Ureter (tissue), 1 donor: ENCODE measurements around the gene CD3G. TPM values are rescaled to one million over a fixed set of nuclear protein-coding genes. Genes with fewer than 3 reads are reported as not detected.
"Not testable (repeated sequence)": the region's sequence is repeated elsewhere in the genome, so short reads cannot be mapped to it uniquely, and the experiment has no call there.

Source experiments
- DNase-seq: peaks from one replicate; pipeline ENCODE4 v3.0.0-alpha.2; 2020; ENCODE audit warnings: low spot score
- total RNA-seq: library from RNA; stranded (reverse); gene quantifications from one replicate; pipeline ENCODE4 v1.2.4, GENCODE V29; 2023
- donor health status: DM: yes; HTN: yes; CAD: no.

CD3G gene
- 2.1 TPM for total RNA-seq

DNA sequence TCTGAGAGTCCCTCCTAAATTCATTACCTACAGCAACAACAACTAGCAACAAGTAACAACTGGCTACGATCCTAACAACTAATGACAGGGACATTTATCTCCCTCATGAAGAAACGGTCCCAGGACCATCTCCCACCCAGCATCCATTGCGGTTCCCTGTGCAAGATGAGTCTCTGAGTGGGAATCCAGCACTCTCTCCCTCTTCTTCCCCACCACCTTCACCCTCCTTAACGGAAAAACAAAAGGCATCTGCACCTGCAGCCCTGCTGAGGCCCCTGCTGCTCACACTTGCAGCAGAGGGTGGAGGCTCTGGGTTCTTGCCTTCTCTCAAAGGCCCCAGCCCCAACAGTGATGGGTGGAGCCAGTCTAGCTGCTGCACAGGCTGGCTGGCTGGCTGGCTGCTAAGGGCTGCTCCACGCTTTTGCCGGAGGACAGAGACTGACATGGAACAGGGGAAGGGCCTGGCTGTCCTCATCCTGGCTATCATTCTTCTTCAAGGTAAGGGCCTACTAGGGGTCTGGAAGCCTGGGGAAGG lies at the start of gene CD3G:
CD3G (plus strand) TSS at position 364 of the 535 bp plus-strand sequence; CDS start at position 444, 80 bp downstream.
- DNase-seq = no peak

DNA sequence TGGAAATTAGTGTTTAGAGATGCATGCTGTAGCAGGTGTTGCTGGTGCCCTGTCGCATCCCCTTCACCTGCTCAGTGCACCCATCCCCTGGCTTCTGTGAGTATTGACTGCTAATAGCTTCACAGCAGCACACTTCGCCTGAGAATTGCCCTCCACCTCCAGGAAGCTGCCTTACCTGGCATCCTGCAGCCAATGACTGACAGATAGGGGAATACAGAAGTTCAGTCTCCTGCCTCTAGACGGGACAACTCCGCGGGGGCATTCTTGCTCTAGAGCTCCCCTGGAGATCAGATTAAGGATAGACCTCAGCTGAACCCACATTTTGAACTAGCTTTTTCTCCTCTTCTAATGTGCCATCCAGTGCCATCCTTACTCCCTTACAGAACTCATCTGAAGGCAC lies 48.9 kb upstream of the CD3G start:
- DNase-seq = no peak

DNA sequence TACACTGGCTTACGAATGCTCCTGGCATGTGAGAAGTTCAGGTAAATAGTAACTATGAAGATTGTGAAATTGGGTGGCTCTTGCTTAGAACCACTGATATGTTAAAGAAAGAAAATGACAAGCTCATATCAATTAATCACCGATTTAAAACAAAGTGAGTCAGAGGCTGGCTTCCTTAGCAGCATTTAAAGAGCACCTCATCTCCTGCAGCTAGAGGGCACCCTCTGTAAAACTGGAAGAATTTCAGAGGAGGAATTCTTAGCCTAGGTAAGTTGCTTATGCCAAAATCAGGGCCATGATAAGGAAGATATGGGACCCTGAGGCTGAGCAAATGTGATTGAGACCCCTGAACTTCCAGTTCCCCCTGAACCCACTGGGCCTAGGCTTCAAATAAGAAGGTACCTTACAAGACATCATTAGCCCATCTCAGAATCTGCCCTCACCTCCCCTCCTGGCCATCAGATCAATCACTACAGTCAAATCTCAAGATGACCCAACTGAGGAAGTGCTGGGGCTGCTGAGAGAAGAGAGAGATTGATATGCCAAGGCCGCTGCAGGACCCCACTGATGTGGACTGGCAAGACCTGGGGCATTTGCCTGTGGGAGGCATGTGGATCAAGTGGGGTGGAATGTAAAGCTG lies 48.2 kb upstream of the CD3G start:
- peak; percentile 55 for DNase-seq

DNA sequence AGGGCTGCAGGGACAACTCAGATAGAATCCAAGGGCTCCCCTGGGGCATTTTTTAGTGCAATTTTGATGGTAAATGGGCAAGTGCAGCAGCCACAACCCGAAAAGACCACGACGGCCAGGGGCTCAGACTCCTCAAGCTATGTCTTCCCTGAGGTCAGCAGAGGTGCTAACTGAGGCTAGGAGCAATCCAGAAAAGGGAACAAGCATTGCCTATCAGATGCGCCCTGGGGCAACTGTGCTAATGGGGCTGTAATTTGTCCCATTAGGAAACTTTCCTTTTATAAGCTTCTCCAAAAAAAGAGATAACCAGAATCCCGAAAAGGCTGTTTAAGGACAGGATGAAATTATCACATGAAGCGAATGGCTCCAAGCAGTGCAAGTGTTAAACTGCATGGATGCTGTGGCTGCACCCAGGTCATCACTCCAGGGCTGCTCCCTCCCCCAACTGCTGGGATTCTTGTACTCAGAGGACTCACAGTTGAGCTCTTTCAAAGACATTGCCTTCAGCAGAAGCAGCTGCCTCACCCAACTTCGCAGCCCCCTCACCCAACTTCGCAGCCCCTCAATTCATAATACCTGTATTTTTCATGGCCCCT lies 42.4 kb upstream of the CD3G start:
- DNase-seq = no peak

DNA sequence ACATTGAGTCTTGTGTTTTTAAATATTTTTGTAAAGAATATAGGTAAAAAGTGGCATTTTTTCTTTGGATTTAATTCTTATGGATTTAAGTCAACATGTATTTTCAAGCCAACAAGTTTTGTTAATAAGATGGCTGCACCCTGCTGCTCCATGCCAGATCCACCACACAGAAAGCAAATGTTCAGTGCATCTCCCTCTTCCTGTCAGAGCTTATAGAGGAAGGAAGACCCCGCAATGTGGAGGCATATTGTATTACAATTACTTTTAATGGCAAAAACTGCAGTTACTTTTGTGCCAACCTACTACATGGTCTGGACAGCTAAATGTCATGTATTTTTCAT lies 39.9 kb upstream of the CD3G start:
- DNase-seq = no peak

DNA sequence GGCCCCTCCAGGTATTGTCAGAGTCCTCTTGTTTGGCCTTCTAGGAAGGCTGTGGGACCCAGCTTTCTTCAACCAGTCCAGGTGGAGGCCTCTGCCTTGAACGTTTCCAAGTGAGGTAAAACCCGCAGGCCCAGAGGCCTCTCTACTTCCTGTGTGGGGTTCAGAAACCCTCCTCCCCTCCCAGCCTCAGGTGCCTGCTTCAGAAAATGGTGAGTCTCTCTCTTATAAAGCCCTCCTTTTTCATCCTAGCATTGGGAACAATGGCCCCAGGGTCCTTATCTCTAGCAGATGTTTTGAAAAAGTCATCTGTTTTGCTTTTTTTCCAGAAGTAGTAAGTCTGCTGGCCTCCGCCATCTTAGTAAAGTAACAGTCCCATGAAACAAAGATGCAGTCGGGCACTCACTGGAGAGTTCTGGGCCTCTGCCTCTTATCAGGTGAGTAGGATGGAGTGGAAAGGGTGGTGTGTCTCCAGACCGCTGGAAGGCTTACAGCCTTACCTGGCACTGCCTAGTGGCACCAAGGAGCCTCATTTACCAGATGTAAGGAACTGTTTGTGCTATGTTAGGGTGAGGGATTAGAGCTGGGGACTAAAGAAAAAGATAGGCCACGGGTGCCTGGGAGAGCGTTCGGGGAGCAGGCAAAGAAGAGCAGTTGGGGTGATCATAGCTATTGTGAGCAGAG lies 39.4 kb upstream of the CD3G start, which contains the start of gene CD3E:
CD3E (plus strand) TSS at position 163 of the 681 bp plus-strand sequence; CDS start at position 386, 223 bp downstream.
- DNase-seq = no peak

DNA sequence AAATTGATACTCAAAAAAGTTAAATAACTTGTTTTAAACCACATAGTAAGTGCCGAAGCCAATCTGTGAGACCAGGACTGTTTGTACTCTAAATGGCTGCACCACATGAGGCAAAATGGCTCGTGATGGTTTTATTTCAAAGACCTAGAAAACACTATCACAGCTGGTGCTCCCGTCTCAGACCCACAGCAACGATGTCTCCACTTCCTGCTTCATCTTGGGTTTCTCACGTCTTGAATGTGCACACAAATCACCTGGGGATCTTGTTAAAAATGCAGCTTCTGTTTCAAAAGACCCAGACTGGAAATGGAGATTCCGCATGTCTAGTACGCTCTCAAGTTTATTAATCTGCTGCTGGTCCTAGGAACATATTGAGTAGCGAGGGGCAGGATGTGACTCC lies 38.4 kb upstream of the CD3G start:
- no peak for DNase-seq

DNA sequence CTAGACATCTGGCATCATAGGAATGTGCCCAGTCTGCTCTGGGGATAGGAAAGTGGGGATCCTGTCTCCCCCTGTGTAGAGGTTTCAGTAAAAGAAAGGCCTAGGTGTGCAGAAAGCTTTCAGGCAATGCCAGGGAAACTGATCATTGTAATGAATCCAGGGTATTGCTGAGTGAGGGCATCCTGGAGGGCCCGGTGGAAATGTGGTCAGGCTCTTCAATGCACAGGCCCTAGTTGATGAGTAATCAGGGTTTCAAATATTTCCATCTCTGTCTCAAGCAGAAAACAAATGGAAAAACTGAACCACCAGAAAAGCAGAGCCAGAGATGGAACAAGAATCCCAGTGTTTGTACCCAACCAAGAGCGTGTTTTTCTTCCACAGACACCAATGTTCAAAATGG lies 37.6 kb upstream of the CD3G start:
- DNase-seq = no peak

DNA sequence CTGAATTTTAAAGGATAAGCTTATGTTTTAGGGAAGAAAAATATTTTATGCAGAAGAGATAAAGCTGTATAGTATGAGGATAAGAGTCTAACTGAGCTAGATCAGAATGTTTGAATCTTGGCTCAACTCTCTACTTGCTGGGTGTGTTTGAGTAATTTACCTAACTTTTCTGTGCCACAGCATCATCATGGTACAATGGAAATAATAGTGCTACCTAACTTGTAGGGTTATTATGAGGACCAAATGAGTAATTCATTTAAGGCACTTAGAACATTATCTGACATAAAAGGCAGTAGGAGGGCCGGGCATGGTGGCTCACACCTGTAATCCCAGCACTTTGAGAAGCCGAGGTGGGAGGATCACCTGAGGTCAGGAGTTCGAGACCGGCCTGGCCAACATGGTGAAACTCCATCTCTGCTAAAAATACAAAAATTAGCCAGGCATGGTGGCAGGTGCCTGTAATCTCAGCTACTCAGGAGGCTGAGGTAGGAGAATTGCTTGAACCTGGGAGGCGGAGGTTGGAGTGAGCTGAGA lies 35.1 kb upstream of the CD3G start:
- DNase-seq = not testable (repeated sequence)

DNA sequence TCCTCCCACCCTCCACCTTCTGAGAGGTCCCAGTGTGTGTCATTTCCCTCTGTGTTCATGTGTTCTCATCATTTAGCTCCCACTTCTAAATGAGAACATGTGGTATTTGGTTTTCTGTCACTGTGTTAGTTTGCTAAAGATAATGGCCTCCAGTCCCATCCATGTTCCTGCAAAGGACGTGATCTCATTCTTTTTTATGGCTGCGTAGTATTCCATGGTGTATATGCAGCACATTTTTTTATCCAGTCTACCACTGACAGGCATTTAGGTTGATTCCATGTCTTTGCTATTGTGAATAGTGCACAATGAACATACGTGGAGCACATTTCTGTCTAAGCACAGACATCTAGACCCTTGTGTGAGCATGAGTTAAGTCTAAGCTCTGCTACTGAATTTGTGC lies 33.9 kb upstream of the CD3G start:
- no peak for DNase-seq

DNA sequence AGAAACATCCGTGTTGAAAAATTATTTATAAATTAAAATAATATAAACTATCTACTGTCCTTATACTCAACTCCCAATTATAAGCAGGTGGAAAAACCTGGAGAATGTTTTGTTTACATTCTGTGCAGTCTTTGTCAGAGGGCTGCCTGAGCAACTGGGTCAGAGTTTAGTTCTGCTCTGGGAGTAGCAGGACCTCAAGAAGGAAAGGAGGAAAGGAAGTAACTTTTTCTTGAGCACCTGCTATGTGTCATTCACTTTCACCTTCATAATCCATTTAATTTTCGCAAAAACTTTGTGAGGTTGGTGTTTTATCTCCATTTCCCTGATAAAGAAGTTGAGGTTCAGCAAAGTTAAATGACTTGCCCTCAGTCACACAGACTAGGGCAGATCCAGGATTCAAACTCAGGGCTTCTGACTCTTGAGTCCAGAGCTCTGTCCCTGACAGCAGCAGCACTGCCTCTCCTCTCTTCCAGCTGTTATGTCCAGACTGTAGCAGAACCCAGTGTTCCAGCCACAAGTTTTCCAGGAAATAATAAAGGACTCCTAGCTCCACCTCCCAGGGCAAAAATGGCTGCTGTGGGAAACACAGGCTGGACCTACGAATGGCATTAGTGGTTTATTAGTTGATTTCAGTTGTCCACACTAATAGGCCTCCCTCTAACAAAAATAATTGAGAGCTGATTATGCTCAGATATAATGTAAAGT lies 33.2 kb upstream of the CD3G start:
- DNase-seq = no peak

DNA sequence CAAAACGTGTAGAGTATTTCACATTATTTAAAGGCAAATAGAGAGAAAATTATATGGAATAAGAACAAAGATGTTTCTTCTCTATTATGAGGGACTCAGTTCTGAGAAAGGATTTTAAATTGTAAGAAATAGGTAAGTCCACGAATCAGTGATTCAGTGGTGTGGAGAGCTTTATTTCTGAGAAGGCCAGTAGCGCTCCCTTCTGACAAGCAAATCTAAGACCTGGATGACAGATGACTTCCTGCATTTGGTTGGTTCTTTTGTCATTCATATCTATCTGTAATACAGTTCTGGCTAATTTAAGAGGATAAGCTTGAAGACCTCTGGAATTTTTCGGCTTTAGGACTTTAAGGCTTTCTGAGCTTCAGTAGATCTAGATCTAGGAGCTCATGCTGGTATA lies 32.6 kb upstream of the CD3G start:
- DNase-seq = no peak

DNA sequence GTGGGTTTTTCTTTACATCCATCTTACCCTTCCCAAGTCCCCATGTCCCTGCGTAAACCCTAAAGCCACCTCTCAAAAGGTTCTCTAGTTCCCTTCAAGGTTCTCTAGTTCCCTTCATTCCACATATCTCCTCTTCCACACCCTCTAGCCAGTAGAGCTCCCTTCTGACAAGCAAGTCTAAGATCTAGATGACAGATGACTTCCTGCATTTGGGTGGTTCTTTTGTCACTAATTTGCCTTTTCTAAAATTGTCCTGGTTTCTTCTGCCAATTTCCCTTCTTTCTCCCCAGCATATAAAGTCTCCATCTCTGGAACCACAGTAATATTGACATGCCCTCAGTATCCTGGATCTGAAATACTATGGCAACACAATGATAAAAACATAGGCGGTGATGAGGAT lies 31.8 kb upstream of the CD3G start:
- DNase-seq = no peak

DNA sequence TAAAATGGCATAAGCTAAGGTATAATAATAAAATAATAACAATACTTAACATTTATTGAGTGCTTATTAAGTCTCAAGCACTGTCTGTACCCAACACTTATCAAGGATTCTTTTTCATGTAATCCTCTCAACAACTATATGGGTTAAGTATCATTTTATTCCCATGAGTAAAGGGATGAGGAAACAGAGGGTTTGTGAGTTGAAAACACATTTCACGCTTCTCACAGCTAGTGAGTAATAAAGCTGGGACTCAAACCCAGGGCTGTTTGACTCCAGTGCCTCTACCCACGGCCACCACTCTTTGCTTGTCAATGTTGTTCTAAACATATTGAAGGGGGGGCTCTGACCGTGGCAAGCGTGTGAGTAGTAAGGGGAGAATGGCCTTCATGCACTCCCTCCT lies 30.9 kb upstream of the CD3G start:
- no peak for DNase-seq

DNA sequence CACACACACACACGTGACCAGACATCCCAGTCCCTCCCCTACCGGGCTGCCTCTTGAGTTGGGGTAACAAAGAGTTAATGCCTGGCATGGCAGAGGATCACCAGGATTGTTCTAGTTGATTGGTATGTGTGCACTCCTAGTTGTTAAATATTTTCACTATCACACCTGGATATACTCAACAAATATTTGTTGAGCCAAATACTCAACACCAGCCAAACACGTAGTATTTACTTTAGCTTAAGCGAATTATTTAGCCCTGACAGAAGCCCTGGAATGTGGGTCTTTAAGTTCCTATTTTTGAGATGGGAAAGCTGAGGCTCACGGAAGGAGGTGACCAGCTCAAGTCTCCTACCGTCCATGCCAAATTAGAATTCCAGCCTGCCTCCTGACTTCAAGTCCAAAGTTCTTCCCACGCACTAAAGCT lies 29.1 kb upstream of the CD3G start:
- DNase-seq = no peak

DNA sequence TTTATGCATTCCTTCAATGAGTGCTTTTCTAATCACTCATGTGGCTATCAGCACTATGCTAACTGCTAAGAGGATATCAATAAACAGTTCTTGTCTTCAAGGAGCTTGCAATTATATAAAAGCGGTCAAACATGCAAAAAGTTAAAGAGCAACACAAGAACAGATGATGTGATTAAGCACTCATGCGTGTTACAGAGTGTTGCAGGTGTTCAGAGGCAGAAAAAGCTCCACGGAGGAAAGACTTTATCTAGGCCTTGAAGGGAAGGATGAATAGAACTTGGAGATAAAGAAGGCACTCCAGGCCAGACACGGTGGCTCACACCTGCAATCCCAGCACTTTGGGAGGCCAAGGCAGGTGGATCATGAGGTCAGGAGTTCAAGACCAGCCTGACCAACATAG lies 26.0 kb upstream of the CD3G start:
- no peak for DNase-seq

DNA sequence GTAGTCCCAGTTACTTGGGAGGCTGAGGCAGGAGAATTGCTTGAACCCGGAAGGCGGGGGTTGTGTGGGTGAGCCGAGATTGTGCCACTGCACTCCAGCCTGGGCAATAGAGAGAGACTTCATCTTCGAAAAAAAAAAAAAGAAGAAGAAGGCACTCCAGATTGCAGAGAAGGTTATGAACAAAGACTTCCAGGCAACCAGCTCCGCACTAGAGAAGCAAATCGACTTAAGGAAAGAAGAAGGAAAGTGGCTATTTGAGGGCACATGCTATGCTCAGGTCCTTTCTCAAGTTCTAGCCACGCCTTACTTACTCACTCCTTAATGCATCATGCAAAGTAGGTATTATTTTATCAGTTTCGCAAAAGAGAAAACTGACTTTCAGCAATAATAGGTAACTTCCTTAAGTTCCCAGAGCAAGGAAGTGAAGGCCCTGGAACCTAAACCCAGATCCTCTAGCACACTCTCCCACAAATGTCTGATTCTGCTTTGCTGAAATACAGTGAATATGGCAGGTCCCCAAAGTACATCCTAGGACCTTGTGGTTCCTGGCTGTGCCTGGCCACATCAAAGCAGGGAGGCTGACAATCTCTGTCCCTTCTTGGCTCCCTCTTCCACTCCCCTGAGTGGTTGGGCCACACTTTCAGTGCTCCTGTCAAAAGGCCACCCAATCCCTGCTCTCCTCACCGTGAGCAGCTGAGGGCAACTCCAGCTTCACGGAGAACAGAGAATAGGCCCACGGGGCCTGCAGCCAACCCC lies 25.4 kb upstream of the CD3G start:
- no peak for DNase-seq

DNA sequence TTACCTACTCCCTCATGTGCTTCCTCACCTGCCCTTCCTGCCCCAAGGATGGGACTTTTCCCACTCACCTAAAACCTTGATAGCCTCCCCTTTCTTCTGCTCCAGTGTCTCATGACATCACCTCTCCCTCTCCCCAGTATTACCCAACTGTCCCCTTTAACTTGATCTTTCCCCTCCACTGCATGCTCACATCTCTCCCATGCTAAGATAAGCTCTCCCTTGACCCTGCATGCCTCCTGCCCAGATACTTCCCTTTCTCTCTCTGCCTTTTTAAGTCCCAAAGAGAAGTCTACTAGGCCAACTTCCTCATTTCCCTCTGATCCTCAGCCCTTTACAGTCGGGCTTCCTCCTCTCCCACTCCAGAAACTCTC lies 24.8 kb upstream of the CD3G start:
- DNase-seq = no peak

DNA sequence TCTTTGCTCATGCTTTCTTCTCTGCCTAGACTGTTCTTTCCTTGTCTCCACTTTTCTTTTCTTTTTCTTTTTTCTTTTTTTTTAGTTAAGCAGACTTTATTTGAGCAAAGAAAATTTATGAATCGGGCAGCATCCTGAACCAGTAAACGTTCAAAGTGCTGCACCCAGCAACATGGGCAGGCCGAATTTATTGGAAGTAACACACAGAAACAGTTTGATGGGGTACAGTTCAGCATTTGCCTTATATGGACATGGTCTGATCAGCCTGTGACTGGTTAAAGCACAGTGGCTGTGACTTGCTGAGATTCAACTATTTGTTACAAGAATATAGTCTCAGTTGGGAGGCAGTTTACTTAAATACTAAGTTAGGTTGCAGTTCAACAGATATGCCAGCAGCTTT lies 23.6 kb upstream of the CD3G start:
- DNase-seq = no peak

DNA sequence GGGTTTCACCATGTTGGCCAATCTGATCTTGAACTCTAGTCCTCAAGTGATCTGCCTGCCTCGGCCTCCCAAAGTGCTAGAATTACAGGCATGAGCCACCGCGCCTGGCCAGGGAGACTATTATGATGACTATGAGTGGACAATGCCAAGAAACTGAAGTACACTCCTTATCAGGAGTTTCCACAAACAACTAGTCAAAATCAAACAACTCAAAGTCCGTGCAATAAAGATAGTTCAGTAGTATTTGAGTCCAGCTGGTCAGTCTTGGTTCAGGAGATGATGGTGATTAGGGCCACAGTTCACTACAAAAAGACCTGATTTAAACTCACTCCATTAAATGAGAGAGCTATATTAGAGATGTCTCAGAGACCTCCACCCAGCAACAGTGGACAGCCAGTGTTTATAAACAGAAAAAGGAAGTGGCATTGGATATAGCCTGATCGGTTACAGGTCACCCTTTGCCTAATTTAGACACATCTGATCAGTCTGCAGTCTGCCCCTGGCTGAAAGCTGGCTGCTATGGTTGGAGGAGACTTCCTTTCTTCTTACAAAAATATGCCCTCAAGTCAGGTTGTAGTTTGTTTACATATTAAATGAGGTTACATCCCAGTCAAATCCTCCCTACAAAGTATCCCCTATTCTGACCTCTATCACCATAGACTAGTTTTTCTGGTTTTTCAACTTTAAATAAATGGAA lies 22.6 kb upstream of the CD3G start:
- DNase-seq = no peak

DNA sequence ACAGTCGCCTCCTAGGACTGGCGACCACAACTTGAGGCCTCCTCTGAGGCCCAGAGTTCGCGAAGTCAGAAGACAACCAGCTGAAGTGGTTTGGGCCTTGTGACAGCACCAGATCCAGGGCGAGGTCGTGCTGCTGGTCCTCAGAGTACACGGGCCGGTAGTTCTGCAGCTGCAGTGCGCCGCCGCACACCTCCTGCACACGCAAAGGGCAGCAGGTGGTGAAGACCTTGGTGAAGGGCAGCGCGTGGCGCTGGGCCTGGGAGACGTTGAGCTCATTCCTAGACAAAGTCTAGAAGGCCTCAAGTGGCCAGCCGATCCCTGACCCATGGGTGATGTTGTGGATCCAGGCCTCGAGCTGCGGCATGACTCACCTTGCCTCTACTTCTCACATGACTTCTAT lies 21.4 kb upstream of the CD3G start:
- DNase-seq = no peak
